Dendritic cell treated with granulocyte-macrophage colony-stimulating factor and Interleukin-4, amounts not matched to agents 40 ng/mL and 50 ng/mL, for 4 days (primary cell): Measurements from ENCODE around the gene CCDC116.
A peak's percentile ranks its signal among the peaks of the same experiment; 100 is the strongest.
"Not testable (repeated sequence)": the region's sequence is repeated elsewhere in the genome, so short reads cannot be mapped to it uniquely, and the experiment has no call there.

ENCODE experiments used
- H3K27ac Mint-ChIP-seq: one replicate; pipeline ENCODE4 v1.8.0; 2022; ENCODE audit warnings: mild to moderate bottlenecking, mixed read lengths
- H3K27me3 Mint-ChIP-seq: one replicate; pipeline ENCODE4 v1.8.0; 2022; ENCODE audit warnings: mild to moderate bottlenecking, mixed read lengths
- H3K36me3 Mint-ChIP-seq: one replicate; pipeline ENCODE4 v1.8.0; 2022; ENCODE audit warnings: low read depth, mixed read lengths
- H3K4me1 Mint-ChIP-seq: one replicate; pipeline ENCODE4 v1.8.0; 2022; ENCODE audit warnings: low read depth, mixed read lengths
- H3K4me3 Mint-ChIP-seq: one replicate; pipeline ENCODE4 v1.8.0; 2022; ENCODE audit warnings: mild to moderate bottlenecking, moderate library complexity, mixed read lengths
- H3K9me3 Mint-ChIP-seq: one replicate; pipeline ENCODE4 v1.8.0; 2022; ENCODE audit warnings: mixed read lengths
- intact Hi-C: fragments of 100-400 bp; cut with micrococcal nuclease; formaldehyde crosslinking; loops from one replicate; pipeline ENCODE4 v1.15.0; 2022

Gene CCDC116

DNA sequence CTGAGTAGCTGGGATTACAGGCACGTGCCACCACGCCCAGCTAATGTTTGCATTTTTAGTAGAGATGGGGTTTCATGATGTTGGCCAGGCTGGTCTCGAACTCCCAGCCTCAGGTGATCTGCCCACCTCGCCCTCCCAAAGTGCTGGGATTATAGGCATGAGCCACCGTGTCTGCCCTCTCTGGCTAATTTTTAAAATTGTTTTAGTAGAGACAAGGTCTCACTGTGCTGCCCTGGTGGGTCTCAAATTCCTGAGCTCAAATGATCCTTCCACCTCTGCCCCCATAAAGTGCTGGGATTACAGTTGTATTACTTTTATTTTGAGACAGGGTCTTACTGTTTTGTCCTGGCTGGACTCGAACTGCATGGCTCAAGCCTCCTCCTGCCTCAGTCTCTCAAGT, 13.0 kb downstream of the CCDC116 start:
- H3K27me3 Mint-ChIP-seq, H3K27ac Mint-ChIP-seq, H3K4me3 Mint-ChIP-seq, intact Hi-C loops, H3K9me3 Mint-ChIP-seq: not testable (repeated sequence)
- peaks cover 75% of the 10 kb centered on the region for H3K36me3 Mint-ChIP-seq
- H3K4me1 Mint-ChIP-seq, result peaks cover 53% of the 10 kb centered on the region

DNA sequence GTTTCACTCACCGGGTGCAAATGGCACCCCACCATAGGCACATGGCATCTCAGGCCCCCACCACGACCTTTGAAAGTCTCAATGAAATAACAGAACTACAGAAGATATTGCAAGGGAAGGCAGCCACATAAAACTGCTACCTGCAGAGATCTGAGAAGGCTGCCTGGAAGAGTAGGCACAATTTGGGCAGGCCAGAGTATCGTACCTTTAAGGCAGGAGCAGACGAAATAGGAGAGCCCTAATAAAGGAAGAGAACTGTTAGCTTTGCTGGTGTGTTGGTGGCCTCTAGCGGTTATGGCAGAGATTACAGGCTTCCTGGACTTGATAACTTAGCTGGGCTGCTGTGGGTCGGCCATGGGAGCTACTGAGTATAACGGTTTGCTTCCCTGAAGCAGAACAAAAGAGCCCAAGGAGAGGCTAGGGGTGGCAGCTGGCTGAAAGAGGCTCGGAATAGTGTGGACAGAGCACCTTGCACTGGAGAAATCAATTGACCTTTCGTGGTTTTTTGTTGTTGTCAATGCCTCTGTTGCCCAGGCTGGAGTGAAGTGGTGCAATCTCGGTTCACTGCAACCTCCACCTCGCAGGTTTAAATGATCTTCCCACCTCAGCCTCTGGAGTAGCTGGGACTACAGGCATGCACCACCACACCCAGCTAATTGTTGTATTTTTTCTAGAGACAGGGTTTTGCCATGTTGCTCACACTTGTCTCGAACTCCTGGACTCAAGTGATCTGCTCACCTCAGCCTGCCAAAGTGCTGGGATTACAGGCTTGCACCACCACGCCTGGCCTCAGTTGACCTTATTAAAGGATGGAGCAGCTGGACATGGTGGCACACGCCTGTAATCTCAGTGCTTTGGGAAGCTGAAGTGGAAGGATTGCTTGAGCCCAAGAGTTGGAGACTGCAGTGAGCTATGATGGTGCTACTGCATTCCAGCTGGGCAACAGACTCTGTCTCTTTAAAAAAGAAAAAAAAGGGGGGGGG, 14.3 kb downstream of the CCDC116 start:
- H3K36me3 Mint-ChIP-seq, result peaks cover 84% of the 10 kb centered on the region
- H3K9me3 Mint-ChIP-seq, result no peaks in the 10 kb centered on the region
- no peak overlapping the region for H3K27ac Mint-ChIP-seq
- intact Hi-C loops, result no loop called here
- peaks cover 2% of the 10 kb centered on the region for H3K27me3 Mint-ChIP-seq
- peaks cover 54% of the 10 kb centered on the region for H3K4me1 Mint-ChIP-seq
- no peak overlapping the region for H3K4me3 Mint-ChIP-seq

DNA sequence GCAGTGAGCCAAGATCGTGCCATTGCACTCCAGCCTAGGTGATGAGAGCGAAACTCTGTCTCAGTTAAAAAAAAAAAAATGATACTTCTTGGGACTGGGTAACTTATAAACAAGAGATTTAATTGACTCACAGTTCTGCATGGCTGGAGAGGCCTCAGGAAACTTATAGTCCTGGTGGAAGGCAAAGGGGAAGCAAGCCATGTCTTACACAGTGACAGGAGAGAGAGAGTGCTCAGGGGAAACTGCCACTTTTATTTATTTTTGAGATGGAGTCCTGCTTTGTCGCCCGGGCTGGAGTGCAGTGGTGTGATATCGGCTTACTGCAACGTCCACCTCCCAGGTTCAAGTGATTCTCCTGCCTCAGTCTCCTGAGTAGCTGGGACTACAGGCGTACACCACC, 17.7 kb downstream of the CCDC116 start:
- Mint-ChIP-seq H3K9me3 (no peaks in the 10 kb centered on the region), H3K4me3 (no peak overlapping the region), H3K36me3 (peaks cover 60% of the 10 kb centered on the region), H3K27ac (no peak overlapping the region), H3K27me3 (peaks cover 2% of the 10 kb centered on the region), H3K4me1 (peaks cover 46% of the 10 kb centered on the region)
- intact Hi-C loops, result no loop called here

DNA sequence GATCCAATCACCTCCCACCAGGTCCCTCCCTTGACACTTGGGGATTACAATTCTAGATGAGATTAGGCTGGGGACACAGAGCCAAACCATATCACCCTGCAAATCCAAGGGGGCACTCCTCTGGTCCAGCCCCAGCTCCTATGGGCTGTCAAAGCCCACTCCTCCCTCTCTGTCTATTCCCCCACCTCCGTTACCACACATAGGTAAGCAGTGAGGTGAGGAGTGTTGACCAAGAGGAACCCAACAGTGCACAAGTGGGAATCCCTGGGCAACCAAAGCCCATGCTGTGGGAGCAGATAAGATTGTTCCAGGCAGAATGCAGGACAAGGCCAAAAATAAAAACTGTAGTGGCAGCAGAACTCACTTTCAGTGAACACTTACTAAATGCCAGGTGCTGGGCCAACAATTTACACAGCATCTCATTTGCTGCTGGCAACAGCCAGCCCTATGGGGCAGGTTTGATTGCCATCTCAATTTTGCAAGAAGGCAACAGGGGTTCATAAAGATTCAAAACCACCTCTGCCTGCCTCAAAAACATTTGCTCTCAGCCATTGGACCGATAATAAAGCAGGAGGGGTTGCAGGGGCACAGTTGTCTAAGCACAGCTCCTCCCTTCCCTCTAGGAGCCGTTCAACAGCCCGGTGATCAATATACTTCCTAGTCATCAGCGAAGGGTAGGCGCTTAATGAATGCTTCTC, 18.4 kb downstream of the CCDC116 start:
- H3K27ac Mint-ChIP-seq, result peak overlapping the region; percentile 66
- H3K36me3 Mint-ChIP-seq, result peaks cover 53% of the 10 kb centered on the region
- peaks cover 2% of the 10 kb centered on the region for H3K27me3 Mint-ChIP-seq
- H3K4me3 Mint-ChIP-seq, result peak overlapping the region; percentile 87
- intact Hi-C loops, result no loop called here
- peaks cover 46% of the 10 kb centered on the region for H3K4me1 Mint-ChIP-seq
- no peaks in the 10 kb centered on the region for H3K9me3 Mint-ChIP-seq

DNA sequence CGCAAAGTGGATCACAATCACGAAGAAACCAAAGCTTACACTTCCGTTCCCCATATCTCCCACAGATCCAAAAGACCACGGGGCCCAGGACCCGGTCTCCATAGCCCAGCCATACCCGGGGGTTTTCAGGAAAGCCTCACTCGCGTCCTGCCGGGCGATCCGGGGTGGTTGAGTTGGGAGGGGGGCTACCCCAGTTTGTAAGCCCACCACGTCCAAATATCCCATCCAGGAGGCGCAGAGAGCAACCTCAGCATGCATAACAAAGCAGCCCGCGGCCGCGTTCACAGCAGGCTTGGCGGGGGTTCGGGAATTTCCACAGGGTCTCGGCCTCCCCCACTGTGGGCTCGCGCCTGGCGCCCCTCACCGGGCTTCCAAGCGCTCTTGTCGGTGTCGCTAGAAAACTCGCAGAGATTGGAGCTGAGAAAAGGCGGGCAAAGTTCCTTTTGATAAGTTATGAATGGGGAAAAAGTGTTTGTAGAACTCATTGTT, 19.0 kb downstream of the CCDC116 start:
- Mint-ChIP-seq H3K4me3 (peak overlapping the region; percentile 87), H3K36me3 (peaks cover 47% of the 10 kb centered on the region), H3K27ac (peak overlapping the region; percentile 66), H3K9me3 (no peaks in the 10 kb centered on the region), H3K27me3 (peaks cover 3% of the 10 kb centered on the region), H3K4me1 (peaks cover 46% of the 10 kb centered on the region)
- intact Hi-C loops, result no loop called here

DNA sequence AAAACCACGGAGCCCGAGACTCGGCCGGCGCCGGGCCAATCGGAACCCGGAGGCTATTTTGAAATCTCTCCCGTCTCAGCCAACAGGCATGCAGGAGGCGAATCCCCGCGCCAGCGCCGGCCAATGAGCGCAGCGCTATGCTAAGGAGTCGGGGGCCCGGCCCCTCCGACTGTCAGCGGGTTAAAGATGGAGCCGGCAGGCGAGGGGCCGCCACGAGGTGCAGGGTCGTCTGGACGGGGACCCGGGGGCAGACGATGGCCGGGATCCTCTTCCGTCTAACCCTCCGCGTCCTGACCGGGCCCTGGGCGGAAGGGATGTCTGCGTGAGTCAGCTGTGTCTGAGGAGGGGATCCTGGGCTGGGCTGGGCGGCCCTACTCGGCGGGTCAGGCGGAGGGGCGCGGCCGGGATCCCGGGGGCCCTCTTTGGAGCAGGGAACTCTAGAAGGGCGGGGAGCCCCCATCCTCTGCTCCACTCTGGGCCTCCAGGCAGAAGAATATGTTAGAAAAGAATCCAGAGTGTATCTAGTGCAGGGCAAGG, 19.5 kb downstream of the CCDC116 start:
- Mint-ChIP-seq H3K27ac (peak overlapping the region; percentile 66), H3K4me1 (peaks cover 47% of the 10 kb centered on the region), H3K27me3 (peaks cover 8% of the 10 kb centered on the region), H3K36me3 (peaks cover 42% of the 10 kb centered on the region), H3K4me3 (peak overlapping the region; percentile 87), H3K9me3 (no peaks in the 10 kb centered on the region)
- intact Hi-C loops, result no loop called here

DNA sequence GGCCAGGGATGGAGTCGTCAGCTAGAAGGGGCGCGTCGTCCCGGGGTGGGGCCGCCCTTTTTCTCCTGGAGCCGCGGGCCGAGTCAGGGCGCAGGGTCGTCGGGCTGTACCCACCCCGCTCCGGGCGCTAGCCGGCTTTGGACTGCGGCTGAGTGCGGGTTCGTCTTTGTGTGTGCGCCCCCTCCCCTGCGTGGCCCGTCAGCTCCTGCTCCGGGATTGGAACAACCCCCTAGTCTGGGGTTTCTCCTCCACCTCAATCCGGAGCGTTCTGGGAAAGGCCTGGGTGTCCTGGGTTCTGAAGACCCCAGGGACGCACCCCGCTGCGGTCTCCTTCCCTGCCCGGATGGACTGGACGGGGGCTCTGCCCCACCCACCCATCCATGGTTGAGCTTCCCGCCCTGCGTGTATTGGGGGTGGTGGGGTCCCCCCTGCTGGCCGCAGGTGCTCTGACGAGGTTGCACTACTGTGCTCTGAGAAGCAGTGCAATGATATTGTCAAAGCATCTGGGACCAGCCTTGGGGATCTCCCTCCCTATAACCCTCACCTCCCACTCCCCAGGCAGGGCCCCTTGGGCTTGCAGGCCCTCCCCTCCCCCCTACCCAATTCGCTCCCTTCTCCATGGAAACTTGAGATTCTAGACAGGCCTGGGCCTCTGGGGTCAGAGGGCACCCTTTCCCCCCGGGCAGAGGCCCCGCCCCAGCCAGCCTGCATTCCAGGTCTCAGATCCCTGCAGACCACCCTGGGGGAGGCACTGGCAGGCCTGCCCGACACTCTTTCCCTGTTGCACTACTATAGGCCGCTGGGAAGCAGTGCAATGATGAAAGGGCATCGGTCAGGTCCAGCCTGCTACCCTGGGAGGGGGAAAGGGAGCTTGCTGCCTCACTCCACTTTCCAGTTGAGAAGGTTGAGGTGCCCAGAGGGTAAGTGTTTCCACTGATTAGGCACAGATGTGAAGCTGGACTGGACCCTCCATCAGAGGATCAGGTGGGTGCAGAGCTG, 20.3 kb downstream of the CCDC116 start:
- intact Hi-C loops, result no loop called here
- H3K9me3 Mint-ChIP-seq, result no peaks in the 10 kb centered on the region
- peaks cover 36% of the 10 kb centered on the region for H3K36me3 Mint-ChIP-seq
- H3K27me3 Mint-ChIP-seq, result peaks cover 12% of the 10 kb centered on the region
- peak overlapping the region; percentile 66 for H3K27ac Mint-ChIP-seq
- H3K4me1 Mint-ChIP-seq, result peaks cover 53% of the 10 kb centered on the region
- H3K4me3 Mint-ChIP-seq, result peak overlapping the region; percentile 87

DNA sequence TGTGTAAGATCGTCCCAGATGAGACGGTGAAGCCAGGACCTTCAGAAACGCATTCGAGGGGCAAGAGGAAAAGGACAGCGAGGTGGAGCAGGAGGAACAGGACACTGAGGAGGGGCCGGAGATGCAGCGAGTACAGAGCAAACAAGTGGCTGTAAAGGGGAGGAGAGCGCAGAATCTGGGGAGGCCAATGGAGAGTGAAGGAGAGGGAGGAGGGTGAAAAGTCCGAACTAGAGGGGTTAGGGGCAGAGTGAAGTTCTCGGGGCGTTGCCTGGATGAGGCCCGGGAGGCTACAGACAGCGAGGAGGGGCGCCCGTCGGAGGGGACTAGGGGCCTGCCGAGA, 24.4 kb downstream of the CCDC116 start:
- H3K27ac Mint-ChIP-seq, result peak overlapping the region; percentile 47
- peaks cover 36% of the 10 kb centered on the region for H3K4me1 Mint-ChIP-seq
- H3K4me3 Mint-ChIP-seq, result peak overlapping the region; percentile 84
- H3K36me3 Mint-ChIP-seq, result peaks cover 3% of the 10 kb centered on the region
- H3K27me3 Mint-ChIP-seq, result peaks cover 17% of the 10 kb centered on the region
- intact Hi-C loops, result no loop called here
- no peaks in the 10 kb centered on the region for H3K9me3 Mint-ChIP-seq

DNA sequence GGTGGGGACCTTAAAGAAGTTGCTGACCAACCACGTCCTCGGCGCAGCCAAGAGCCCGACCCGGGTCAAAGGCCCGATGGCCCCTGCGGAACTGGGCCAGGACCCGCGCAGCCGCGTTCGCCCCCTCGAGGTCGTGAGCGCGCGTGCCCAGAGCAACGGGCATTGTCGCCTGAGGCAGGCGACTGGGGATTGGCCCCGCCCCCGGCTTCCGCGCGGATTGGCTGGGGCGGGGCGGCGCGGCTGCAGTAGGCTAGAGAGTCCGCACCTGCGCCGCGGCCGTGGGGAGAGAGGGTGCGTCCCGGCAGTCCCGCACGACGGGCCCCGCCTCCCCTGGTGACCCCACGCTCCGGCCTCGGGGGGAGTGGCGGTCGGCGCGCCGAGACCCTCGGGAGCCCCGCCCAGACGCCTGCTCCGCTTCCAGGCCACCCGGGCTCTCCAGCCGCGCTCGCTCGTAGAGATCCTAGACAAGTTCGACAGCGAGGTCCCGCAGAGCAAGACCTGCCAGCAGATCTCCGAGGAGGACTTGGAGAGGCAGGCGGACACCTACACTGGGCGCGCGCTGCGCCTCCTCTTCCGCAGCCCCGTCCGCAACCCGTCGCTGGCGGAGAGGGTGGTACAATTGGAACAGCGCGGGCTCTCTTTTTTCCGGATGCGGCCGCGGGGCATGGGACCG, 24.9 kb downstream of the CCDC116 start:
- H3K27ac Mint-ChIP-seq, result peak overlapping the region; percentile 47
- peaks cover 17% of the 10 kb centered on the region for H3K27me3 Mint-ChIP-seq
- H3K36me3 Mint-ChIP-seq, result no peaks in the 10 kb centered on the region
- intact Hi-C loops, result no loop called here
- no peaks in the 10 kb centered on the region for H3K9me3 Mint-ChIP-seq
- peaks cover 31% of the 10 kb centered on the region for H3K4me1 Mint-ChIP-seq
- H3K4me3 Mint-ChIP-seq, result peak overlapping the region; percentile 84

DNA sequence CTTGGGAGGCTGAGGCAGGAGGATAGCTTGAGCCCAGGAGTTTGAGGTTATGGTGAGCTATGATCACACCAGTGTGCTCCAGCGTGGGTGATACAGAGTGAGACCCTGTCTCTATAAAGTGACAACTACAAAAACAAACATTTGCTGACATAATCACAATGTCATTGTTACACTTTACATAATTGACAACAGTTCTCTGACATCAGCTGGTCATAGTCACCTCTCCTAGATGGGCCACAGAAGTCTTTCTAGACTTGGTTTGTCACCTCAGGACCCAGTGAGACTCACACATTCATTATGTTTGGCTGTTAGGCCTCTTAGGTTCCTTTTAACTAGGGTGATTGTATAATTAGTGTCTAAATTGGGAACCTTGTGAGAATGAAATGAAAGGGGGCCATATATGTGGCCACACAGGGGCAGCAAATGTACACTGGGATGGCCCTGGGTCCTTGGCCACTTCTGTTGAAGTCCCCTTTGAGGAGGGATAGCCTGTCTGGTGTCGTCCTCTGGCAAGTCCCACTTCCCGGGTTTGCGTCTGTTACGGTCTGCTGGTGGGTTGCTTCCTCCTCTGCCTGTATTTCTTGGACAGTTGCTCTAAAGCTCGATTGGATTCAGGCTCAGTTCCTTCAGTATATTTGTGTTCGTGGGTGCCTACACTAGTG, 27.4 kb downstream of the CCDC116 start:
- Mint-ChIP-seq H3K4me3 (no peak overlapping the region), H3K27me3 (peaks cover 17% of the 10 kb centered on the region), H3K9me3 (no peaks in the 10 kb centered on the region), H3K27ac (no peak overlapping the region), H3K36me3 (no peaks in the 10 kb centered on the region), H3K4me1 (peaks cover 25% of the 10 kb centered on the region)
- intact Hi-C loops, result no loop called here

DNA sequence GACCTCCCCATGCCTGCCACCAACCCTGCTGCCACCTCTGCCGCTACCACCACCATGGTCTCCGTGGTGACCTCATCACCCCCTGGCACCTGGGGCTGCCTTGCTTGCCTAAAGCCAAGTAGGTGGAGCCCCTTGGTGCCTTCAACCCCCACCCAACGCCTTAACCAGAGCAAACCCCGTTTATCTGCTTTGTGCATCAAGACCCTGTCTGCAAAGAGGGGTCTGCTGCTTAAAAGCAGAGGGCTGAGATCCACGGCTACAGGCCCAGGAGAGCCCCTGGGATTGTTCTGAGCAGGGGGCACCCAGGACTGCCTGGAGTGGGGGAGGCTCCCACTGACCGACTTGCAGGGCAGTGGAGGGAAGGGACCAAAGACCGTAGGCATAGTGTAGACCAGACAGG, 28.3 kb downstream of the CCDC116 start:
- Mint-ChIP-seq H3K9me3 (no peaks in the 10 kb centered on the region), H3K36me3 (peaks cover 2% of the 10 kb centered on the region), H3K4me1 (peaks cover 33% of the 10 kb centered on the region), H3K4me3 (no peak overlapping the region), H3K27me3 (peaks cover 17% of the 10 kb centered on the region), H3K27ac (no peak overlapping the region)
- intact Hi-C loops, result no loop called here

DNA sequence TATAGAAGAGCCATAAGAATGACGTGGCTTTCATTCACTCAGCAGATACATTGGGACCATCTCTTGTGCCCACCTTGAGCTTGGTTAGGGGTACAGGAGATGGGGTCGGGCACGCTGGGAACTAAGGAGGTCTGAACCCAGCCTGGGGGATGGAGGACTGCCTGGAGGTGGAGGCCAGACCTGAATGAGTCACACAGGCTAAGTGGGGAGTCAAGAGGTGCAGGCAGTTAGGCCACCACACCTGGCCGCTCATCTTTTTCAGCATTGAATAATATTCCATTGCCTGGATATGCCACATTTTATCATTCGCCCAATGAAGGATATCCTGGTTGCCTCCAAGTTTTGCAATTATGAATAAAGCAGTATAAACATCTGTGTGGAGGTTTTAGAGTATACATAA, 29.4 kb downstream of the CCDC116 start:
- peaks cover 26% of the 10 kb centered on the region for H3K4me1 Mint-ChIP-seq
- intact Hi-C loops, result no loop called here
- H3K27ac Mint-ChIP-seq, result no peak overlapping the region
- peaks cover 11% of the 10 kb centered on the region for H3K27me3 Mint-ChIP-seq
- no peaks in the 10 kb centered on the region for H3K9me3 Mint-ChIP-seq
- H3K4me3 Mint-ChIP-seq, result no peak overlapping the region
- peaks cover 9% of the 10 kb centered on the region for H3K36me3 Mint-ChIP-seq
